SK-N-SH treated with all-trans-retinoic acid at 6 μM for 48 hours (cell line): Measurements from ENCODE around the gene TMEM190.

Source experiments
- ATAC-seq: fragments of 200-7000 bp; cut with Tn5 transposase; 3 replicates; pipeline ENCODE4 v1.9.1; 2020; ENCODE audit warnings: mild to moderate bottlenecking, moderate library complexity
- BACH2 ChIP-seq: fragments of 250-450 bp; sonication (Bioruptor Pico); IDR thresholded peaks from 2 replicates; pipeline ENCODE4 v1.9.0; 2021; ENCODE audit warnings: mild to moderate bottlenecking, borderline replicate concordance
- GLIS3 ChIP-seq: fragments of 250-450 bp; sonication (Bioruptor Pico); IDR thresholded peaks from 2 replicates; pipeline ENCODE4 v1.5.0; 2020; ENCODE audit warnings: mild to moderate bottlenecking, moderate library complexity
- ISL1 ChIP-seq: fragments of 250-450 bp; sonication (Bioruptor Pico); IDR thresholded peaks from 2 replicates; pipeline ENCODE4 v2.1.2; 2022; ENCODE audit warnings: mild to moderate bottlenecking, moderate library complexity
- PPARA ChIP-seq: fragments of 250-450 bp; sonication (Bioruptor Pico); IDR thresholded peaks from 2 replicates; pipeline ENCODE4 v1.5.0; 2020; ENCODE audit warnings: mild to moderate bottlenecking, borderline replicate concordance
- RARB ChIP-seq: fragments of 250-450 bp; sonication (Bioruptor Pico); IDR thresholded peaks from 2 replicates; pipeline ENCODE4 v1.8.0; 2021; ENCODE audit warnings: mild to moderate bottlenecking, moderate library complexity
- SNAI2 ChIP-seq: fragments of 250-450 bp; sonication (Bioruptor Pico); IDR thresholded peaks from 2 replicates; pipeline ENCODE4 v1.5.0; 2020; ENCODE audit warnings: mild to moderate bottlenecking, moderate library complexity
- TCF4 ChIP-seq: fragments of 250-450 bp; sonication (Bioruptor Pico); IDR thresholded peaks from 2 replicates; pipeline ENCODE4 v1.8.0; 2021; ENCODE audit warnings: mild to moderate bottlenecking, moderate library complexity, borderline replicate concordance
- TOX ChIP-seq: fragments of 250-450 bp; sonication (Bioruptor Pico); IDR thresholded peaks from 2 replicates; pipeline ENCODE4 v1.8.0; 2021; ENCODE audit warnings: mild to moderate bottlenecking, moderate library complexity, borderline replicate concordance
- ZC3H10 ChIP-seq: fragments of 250-450 bp; sonication (Bioruptor Pico); IDR thresholded peaks from 2 replicates; pipeline ENCODE4 v1.5.1; 2021; ENCODE audit warnings: mild to moderate bottlenecking, moderate library complexity
- ZFP3 ChIP-seq: fragments of 250-450 bp; sonication (Bioruptor Pico); IDR thresholded peaks from 2 replicates; pipeline ENCODE4 v1.5.0; 2020; ENCODE audit warnings: mild to moderate bottlenecking, moderate library complexity
- ZFP30 ChIP-seq: fragments of 450-650 bp; formaldehyde crosslinking; IDR thresholded peaks from 2 replicates; pipeline ENCODE4 v1.5.0; 2022; ENCODE audit warnings: mild to moderate bottlenecking, moderate library complexity
- ZNF70 ChIP-seq: fragments of 450-650 bp; formaldehyde crosslinking; IDR thresholded peaks from 2 replicates; pipeline ENCODE4 v1.5.0; 2020; ENCODE audit warnings: mild to moderate bottlenecking, moderate library complexity
- ZNF8 ChIP-seq: fragments of 450-650 bp; formaldehyde crosslinking; IDR thresholded peaks from 2 replicates; pipeline ENCODE4 v1.5.0; 2020; ENCODE audit warnings: mild to moderate bottlenecking, moderate library complexity
- TF ChIP-seq, protein P1 (sequence below): fragments of 250-450 bp; sonication (Bioruptor Pico); IDR thresholded peaks from 2 replicates; pipeline ENCODE4 v1.8.0; 2020; ENCODE audit warnings: mild to moderate bottlenecking, moderate library complexity, borderline replicate concordance
- TF ChIP-seq, protein P2 (sequence below): fragments of 250-450 bp; sonication (Bioruptor Pico); IDR thresholded peaks from 2 replicates; pipeline ENCODE4 v1.5.1; 2021; ENCODE audit warnings: mild to moderate bottlenecking, moderate library complexity
- TF ChIP-seq, protein P3 (sequence below): fragments of 250-450 bp; sonication (Bioruptor Pico); IDR thresholded peaks from 2 replicates; pipeline ENCODE4 v1.5.0; 2020; ENCODE audit warnings: mild to moderate bottlenecking, moderate library complexity
- TF ChIP-seq, protein P4 (sequence below): fragments of 250-450 bp; sonication (Bioruptor Pico); IDR thresholded peaks from 2 replicates; pipeline ENCODE4 v1.8.0; 2021; ENCODE audit warnings: low read depth, mild to moderate bottlenecking, moderate library complexity, borderline replicate concordance

Gene TMEM190

DNA sequence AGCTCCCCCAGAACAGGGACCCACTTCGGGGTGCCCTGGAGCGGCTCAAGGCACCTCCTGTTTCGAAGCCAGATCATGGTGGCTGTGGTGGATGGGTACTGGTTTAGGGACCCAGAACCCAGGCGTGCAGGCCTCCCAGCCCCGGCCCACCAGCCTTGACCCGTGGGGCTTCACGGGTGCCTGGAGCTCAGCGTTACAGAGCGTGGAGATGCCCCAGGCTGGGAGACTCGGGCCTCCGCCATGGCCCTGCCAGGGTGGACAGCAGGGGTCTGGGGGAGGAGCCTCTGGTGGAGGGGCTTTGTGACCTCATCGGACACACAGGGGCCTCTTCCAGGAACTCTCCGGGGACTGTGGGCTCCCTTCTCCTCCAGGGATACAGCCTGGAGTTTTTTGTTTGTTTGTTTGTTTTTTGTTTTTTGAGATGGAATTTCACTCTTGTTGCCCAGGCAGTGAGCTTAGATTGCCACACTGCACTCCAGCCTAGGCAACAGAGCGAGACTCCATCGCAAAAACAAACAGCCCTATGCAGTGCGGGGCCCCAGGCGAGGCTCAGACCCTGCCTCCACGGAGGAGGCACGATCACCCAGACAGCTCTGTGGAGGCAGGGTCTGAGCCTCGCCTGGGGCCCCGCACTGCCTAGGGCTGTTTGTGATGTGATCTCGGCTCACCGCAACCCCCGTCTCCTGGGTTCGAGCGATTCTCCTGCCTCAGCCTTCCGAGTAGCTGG lies 13.5 kb upstream of the TMEM190 start, which contains the start of gene GARIN5B (continued):
- no peak for TF ChIP-seq ZFP3 (CRISPR knock-in tag)
- TF ChIP-seq, protein P1, sequence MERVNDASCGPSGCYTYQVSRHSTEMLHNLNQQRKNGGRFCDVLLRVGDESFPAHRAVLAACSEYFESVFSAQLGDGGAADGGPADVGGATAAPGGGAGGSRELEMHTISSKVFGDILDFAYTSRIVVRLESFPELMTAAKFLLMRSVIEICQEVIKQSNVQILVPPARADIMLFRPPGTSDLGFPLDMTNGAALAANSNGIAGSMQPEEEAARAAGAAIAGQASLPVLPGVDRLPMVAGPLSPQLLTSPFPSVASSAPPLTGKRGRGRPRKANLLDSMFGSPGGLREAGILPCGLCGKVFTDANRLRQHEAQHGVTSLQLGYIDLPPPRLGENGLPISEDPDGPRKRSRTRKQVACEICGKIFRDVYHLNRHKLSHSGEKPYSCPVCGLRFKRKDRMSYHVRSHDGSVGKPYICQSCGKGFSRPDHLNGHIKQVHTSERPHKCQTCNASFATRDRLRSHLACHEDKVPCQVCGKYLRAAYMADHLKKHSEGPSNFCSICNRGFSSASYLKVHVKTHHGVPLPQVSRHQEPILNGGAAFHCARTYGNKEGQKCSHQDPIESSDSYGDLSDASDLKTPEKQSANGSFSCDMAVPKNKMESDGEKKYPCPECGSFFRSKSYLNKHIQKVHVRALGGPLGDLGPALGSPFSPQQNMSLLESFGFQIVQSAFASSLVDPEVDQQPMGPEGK (CRISPR knock-in tag) = no peak
- TF ChIP-seq, all 23 proteins: peak for 0

DNA sequence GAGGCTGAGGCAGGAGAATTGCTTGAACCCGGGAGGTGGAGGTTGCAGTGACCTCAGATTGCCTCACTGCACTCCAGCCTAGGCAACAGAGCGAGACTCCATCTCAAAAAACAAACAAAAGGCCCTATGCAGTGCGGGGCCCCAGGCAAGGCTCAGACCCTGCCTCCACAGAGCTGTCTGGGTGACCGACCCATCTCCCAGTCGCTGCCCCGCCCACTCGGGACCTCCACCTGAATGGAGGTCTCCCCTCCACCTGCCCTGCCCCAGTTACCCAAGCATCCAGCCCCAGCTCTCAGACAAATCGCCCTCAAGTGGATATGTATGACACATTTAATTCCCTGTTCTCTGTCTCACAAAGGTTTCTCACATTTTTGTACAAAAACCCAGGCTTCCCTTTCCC lies 11.4 kb upstream of the TMEM190 start:
- TF ChIP-seq ZC3H10 (CRISPR knock-in tag) (no peak), ZFP30 (no peak), ZNF8 (CRISPR knock-in tag) (no peak), TCF4 (CRISPR knock-in tag) (no peak), BACH2 (CRISPR knock-in tag) (no peak)
- TF ChIP-seq, protein P2, sequence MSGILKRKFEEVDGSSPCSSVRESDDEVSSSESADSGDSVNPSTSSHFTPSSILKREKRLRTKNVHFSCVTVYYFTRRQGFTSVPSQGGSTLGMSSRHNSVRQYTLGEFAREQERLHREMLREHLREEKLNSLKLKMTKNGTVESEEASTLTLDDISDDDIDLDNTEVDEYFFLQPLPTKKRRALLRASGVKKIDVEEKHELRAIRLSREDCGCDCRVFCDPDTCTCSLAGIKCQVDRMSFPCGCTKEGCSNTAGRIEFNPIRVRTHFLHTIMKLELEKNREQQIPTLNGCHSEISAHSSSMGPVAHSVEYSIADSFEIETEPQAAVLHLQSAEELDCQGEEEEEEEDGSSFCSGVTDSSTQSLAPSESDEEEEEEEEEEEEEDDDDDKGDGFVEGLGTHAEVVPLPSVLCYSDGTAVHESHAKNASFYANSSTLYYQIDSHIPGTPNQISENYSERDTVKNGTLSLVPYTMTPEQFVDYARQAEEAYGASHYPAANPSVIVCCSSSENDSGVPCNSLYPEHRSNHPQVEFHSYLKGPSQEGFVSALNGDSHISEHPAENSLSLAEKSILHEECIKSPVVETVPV = no peak
- no peak for ATAC-seq

DNA sequence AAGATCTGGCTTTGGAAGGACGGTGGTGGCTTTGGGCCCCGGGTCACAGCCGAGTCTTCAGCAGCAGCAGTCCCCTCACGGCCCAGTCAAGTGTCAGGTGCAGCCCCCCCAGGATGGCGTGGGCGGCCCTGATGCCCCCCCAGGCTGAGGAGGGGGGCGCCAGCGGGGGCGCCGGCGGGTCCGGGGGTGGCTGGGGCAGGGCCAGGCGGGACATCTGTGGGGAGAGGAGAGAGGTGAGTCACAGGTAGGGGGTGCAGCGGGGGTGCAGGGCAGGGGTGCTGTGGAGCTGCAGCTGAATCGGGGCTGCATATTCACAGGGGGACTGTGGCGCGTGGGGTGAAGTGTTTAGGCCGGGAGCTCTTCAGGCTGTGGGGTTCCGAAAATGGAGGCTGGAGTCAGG lies 10.7 kb upstream of the TMEM190 start:
- TF ChIP-seq ZNF70 (no peak), PPARA (CRISPR knock-in tag) (no peak), ZFP3 (CRISPR knock-in tag) (no peak), TOX (no peak), ISL1 (CRISPR knock-in tag) (no peak), ZC3H10 (CRISPR knock-in tag) (no peak), ZFP30 (no peak), TCF4 (CRISPR knock-in tag) (no peak), BACH2 (CRISPR knock-in tag) (no peak), SNAI2 (CRISPR knock-in tag) (no peak), GLIS3 (CRISPR knock-in tag) (no peak), RARB (CRISPR knock-in tag) (no peak)
- TF ChIP-seq, protein P2 = no peak
- TF ChIP-seq, protein P3, sequence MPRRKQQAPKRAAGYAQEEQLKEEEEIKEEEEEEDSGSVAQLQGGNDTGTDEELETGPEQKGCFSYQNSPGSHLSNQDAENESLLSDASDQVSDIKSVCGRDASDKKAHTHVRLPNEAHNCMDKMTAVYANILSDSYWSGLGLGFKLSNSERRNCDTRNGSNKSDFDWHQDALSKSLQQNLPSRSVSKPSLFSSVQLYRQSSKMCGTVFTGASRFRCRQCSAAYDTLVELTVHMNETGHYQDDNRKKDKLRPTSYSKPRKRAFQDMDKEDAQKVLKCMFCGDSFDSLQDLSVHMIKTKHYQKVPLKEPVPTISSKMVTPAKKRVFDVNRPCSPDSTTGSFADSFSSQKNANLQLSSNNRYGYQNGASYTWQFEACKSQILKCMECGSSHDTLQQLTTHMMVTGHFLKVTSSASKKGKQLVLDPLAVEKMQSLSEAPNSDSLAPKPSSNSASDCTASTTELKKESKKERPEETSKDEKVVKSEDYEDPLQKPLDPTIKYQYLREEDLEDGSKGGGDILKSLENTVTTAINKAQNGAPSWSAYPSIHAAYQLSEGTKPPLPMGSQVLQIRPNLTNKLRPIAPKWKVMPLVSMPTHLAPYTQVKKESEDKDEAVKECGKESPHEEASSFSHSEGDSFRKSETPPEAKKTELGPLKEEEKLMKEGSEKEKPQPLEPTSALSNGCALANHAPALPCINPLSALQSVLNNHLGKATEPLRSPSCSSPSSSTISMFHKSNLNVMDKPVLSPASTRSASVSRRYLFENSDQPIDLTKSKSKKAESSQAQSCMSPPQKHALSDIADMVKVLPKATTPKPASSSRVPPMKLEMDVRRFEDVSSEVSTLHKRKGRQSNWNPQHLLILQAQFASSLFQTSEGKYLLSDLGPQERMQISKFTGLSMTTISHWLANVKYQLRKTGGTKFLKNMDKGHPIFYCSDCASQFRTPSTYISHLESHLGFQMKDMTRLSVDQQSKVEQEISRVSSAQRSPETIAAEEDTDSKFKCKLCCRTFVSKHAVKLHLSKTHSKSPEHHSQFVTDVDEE (CRISPR knock-in tag) = no peak
- TF ChIP-seq, protein P1 (CRISPR knock-in tag) = no peak
- ATAC-seq = no peak

DNA sequence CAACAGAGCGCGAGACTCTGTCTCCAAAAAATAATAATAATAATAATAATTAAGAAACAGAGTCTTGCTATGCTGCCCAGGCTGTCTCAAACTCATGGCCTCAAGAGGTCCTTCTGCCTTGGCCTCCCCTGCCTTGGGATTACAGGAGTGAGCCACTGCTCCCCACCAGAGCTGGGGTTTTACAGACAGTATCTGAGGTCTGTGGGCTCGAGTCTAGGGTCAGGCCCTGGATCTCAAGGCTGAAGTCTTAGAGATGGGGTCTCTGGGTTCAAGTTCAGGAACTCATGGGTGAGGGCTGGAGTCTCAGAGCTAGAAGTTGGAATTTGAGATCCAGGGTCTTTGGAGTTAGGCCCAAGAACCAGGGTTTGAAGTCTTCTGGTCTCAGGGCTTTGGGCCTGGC lies 9.8 kb upstream of the TMEM190 start:
- ATAC-seq = no peak
- TF ChIP-seq, protein P2 = no peak
- TF ChIP-seq, protein P4, sequence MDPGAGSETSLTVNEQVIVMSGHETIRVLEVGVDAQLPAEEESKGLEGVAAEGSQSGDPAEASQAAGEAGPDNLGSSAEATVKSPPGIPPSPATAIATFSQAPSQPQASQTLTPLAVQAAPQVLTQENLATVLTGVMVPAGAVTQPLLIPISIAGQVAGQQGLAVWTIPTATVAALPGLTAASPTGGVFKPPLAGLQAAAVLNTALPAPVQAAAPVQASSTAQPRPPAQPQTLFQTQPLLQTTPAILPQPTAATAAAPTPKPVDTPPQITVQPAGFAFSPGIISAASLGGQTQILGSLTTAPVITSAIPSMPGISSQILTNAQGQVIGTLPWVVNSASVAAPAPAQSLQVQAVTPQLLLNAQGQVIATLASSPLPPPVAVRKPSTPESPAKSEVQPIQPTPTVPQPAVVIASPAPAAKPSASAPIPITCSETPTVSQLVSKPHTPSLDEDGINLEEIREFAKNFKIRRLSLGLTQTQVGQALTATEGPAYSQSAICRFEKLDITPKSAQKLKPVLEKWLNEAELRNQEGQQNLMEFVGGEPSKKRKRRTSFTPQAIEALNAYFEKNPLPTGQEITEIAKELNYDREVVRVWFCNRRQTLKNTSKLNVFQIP (CRISPR knock-in tag) = no peak
